Measurements from ENCODE around the gene ST3GAL6. TPM values are rescaled to one million over a fixed set of nuclear protein-coding genes. Genes with fewer than 3 reads are reported as not detected.

ST3GAL6 gene
- total and polyA plus RNA-seq, 2 of the 4 experiments (the other 2 are of a cell fraction) = 0.36 to 0.99 TPM

DNA sequence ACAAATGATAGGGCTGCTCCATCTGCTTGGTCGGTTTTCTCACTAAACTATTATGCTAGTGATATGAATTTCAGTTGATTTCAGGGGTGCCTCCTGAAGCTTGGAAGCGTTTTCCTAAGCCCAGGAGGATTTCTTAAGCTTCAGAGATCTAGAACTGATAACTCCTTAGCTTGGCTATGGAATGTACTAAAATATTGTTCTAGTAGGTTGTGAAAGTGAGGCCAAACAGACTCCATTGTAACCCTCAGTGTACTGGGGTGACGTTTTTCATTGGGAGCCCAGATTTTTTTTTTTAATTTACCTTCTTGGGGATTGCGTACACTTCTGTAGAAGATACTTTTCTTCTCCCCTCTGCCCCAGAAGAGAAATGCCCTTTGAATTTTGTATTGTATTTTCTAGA, 17.0 kb upstream of the ST3GAL6 start:
- no CpG with 5 or more reads among the region's 4 CpGs for WGBS, 2 experiments (ENCODE audit: extremely low coverage in 2 of 2, insufficient read length in 1 of 2)
- ChIA-PET CTCF (no interaction called here), POLR2A (ENCODE audit: unreplicated experiment) (no interaction called here)
- no peak for ATAC-seq (ENCODE audit: low read depth)
- no peak overlapping the region for H2AK9ac ChIP-seq (replicated peaks; ENCODE audit: low read depth, low read length, poor library complexity)
- H3K36me3 ChIP-seq (ENCODE audit: control insufficient read depth, insufficient read depth, low read length) = no peaks in the 10 kb centered on the region
- no peak overlapping the region for H3K4ac ChIP-seq (ENCODE audit: low read depth, low read length)
- no peak overlapping the region for H3K56ac ChIP-seq (ENCODE audit: extremely low read depth, insufficient read depth, low read length)
- no peak overlapping the region for H3K4me3 ChIP-seq (ENCODE audit: insufficient read depth, low read depth, low read length)
- H3K14ac ChIP-seq (replicated peaks; ENCODE audit: low read depth, low read length) = no peak overlapping the region
- DNase-seq = no peak
- H4K5ac ChIP-seq (ENCODE audit: low read depth, low read length) = no peak overlapping the region
- no peak overlapping the region for H2BK120ac ChIP-seq (ENCODE audit: low read depth, low read length)
- in situ Hi-C loops (cut with MboI; ENCODE audit: low sequenced_read_pairs) (no loop called here), intact Hi-C loops (cut with micrococcal nuclease) (no loop called here), dilution Hi-C loops (cut with HindIII; ENCODE audit: low sequenced_read_pairs, unreplicated experiment) (no loop called here)
- no peak overlapping the region for H3K4me2 ChIP-seq (ENCODE audit: low read depth, low read length)
- H2BK15ac ChIP-seq (ENCODE audit: low read depth, low read length) = no peak overlapping the region
- no peak overlapping the region for H3K23ac ChIP-seq (ENCODE audit: low read depth, low read length)
- H4K20me1 ChIP-seq (ENCODE audit: insufficient read depth, low read length) = no peaks in the 10 kb centered on the region
- H3K79me1 ChIP-seq (ENCODE audit: low read depth in 1 of 2, low read length in 2 of 2) = no peaks in the 10 kb centered on the region
- H3K4me1 ChIP-seq (ENCODE audit: control insufficient read depth, insufficient read depth, low read length) = no peaks in the 10 kb centered on the region
- no peak for TF ChIP-seq SMC3 (IDR thresholded peaks at IDR 0.05; ENCODE audit: low read depth, low read length)
- TF ChIP-seq, protein P1, sequence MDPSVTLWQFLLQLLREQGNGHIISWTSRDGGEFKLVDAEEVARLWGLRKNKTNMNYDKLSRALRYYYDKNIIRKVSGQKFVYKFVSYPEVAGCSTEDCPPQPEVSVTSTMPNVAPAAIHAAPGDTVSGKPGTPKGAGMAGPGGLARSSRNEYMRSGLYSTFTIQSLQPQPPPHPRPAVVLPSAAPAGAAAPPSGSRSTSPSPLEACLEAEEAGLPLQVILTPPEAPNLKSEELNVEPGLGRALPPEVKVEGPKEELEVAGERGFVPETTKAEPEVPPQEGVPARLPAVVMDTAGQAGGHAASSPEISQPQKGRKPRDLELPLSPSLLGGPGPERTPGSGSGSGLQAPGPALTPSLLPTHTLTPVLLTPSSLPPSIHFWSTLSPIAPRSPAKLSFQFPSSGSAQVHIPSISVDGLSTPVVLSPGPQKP (IDR thresholded peaks at IDR 0.05; ENCODE audit: borderline replicate concordance, low read depth, low read length) = no peak
- TF ChIP-seq CHD1 (IDR thresholded peaks at IDR 0.05; ENCODE audit: low read depth, low read length) = no peak
- TF ChIP-seq RAD21 (IDR thresholded peaks at IDR 0.05; ENCODE audit: low read length) = no peak
- no peak for TF ChIP-seq MAFK (IDR thresholded peaks at IDR 0.05; ENCODE audit: low read depth, low read length)
- no peak overlapping the region for H3K18ac ChIP-seq (ENCODE audit: low read depth, low read length)
- H3K27me3 ChIP-seq (ENCODE audit: control insufficient read depth, insufficient read depth, low read length) = no peaks in the 10 kb centered on the region; the same call in 1 of the 2 replicates
- no TSS peak for BruUV-seq (replicated peaks)
- H3K9ac ChIP-seq (ENCODE audit: low read depth, low read length) = no peak overlapping the region
- no peak overlapping the region for H4K91ac ChIP-seq (ENCODE audit: insufficient read depth, low read depth, low read length)
- H2BK20ac ChIP-seq (ENCODE audit: low read depth, low read length) = no peak overlapping the region
- no peak overlapping the region for H3K27ac ChIP-seq (ENCODE audit: insufficient read depth, low read length)
- no peak overlapping the region for H4K8ac ChIP-seq (ENCODE audit: low read depth in 2 of 2, low read length in 2 of 2)
- H2AK5ac ChIP-seq (ENCODE audit: low read depth, low read length) = no peak overlapping the region
- H3K9me1 ChIP-seq (ENCODE audit: insufficient read depth, low read length) = no peaks in the 10 kb centered on the region
- no peak overlapping the region for H2AFZ ChIP-seq (replicated peaks; ENCODE audit: low read length, poor library complexity)
- H3K9me3 ChIP-seq (ENCODE audit: control insufficient read depth, insufficient read depth, low read length) = no peaks in the 10 kb centered on the region
- H2BK5ac ChIP-seq (ENCODE audit: low read depth, low read length, poor library complexity, severe bottlenecking) = no peak overlapping the region

All from IMR-90 (cell line).